Right kidney (tissue), 1 donor: ENCODE results near the gene IPCEF1.
"Not testable (repeated sequence)": the region's sequence is repeated elsewhere in the genome, so short reads cannot be mapped to it uniquely, and the experiment has no call there.

ENCODE experiments used
- DNase-seq: peaks from one replicate; pipeline ENCODE4 v3.0.0-alpha.2; 2016

IPCEF1 gene

DNA sequence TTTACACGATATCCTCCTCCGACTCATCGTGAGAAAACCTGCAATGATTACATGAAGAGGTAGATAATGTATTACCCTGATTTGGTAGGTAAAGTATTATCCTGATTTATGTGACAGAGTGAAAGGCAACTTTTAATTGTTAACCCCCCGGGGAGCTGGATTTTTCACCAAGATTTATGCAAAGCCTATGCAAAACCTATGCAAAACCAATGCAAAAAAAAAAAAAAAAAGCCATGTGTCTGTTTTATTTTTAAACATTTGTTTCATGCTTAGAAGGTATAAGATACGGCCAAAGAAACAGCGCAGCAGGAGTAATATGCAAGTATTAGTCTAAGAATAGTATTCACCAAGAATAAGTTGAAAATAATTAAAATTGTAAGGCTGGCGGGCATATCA is 109.9 kb downstream of the IPCEF1 start:
- no peak for DNase-seq

DNA sequence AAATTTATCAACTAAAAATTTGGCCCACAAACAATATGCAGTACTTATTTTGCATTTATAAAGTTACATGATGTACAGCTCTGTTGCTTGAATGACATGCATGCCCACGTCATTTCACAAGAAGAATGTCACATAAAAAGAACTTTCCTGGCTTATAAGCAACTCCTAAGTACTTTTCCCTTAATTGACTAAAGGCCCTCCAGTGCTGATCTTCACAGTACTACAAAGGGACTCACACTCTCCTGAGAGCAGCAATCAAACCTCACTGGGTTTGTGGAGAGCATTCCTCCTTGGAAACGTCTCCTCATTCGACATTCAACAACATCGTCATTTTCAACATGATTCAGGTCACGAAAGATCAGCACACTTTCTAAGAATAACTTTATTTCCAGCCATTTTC is 111.1 kb downstream of the IPCEF1 start:
- DNase-seq: no peak

DNA sequence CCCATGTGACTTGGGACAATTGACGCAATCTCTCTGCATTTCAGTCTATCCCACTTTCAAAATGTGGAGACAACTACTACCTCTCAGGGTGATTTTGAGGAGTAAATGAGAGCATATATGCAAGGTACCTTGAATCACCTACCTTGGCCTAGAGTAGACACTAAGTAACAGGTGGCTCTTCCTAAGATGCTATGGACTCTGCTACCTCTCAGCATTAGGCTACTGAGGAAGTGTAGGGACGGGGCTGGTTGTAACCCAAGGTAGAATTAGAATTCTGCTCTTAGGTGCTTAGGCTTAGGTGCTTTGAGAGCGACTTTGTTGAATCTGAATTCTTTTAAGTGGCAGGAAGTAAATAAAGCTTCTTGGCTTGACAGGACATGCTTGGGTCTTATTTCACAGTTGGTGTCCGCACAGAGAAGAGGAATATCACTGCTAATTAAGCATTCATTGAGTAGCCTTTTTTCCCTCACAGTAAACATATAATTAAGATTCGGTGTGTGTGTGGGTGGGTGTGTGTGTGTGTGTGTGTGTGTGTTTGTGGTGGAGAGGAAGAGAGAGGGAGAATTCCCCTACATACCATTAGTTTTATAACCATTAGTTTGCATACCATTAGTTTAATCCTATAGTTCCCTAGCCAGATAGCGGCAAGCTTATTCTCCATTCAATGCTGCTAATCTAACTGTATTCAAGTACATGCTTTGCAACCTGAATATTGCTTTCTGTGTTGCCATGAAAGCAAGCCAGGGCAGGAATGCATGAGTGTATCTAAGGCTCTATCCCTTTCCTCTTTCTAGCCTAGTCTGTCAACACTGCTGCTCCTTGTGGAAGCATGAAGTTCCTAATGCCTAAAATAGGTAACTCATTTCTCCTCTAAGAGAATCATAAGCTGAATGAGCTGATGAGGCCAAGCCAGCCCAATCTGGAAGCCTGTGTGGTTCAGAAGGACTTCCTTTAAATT is 112.5 kb downstream of the IPCEF1 start:
- no peak for DNase-seq

DNA sequence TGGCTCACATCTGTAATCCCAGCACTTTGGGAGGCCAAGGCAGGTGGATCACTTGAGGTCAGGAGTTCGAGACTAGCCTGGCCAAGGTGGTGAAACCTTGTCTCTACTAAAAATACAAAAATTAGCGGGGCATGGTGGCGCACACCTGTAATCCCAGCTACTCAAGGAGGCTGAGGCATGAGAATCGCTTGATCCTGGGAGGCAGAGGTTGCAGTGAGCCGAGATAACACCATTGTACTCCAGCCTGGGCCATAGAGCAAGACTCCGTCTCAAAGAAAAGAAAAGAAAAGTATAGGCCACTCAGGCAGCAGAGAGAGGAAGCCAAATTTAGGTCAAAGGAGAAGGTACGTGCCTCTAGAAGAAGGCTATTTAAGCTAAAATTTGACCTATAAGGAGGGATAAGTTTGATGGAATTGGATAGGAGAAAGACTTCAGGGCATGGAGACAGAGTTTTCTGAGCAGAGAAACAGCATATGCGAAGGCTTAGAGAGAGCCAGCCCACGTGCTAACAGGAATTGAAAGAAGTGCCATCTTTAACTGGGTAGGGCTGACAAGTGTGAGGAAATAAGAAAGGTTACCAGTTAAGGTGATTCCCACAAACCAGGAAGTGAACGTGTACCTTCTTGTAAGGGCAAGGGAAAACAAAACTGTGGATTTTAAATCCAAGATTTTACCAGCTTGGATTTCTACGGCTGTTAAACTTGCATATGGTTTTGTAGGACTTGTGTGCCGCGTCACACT is 113.8 kb downstream of the IPCEF1 start:
- DNase-seq: no peak

DNA sequence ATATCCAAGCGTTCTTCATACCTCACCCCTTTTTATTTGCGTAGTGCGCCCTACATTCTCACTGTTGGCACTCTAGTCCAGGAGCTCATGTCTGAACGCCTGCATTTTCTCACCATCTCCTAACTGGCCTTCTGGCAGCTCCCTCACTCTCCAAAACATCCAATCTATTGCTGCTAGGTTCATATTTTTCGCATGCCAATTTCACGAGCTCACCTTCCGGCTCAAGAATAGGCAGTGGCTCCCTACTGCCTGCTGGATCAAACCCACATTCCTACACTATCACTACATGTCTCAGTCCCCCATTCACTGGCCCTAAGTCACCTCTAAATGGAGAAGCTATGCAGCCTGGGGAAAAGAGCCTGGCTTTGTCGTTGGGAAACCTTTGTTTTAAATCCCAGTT is 115.0 kb downstream of the IPCEF1 start:
- DNase-seq: no peak

DNA sequence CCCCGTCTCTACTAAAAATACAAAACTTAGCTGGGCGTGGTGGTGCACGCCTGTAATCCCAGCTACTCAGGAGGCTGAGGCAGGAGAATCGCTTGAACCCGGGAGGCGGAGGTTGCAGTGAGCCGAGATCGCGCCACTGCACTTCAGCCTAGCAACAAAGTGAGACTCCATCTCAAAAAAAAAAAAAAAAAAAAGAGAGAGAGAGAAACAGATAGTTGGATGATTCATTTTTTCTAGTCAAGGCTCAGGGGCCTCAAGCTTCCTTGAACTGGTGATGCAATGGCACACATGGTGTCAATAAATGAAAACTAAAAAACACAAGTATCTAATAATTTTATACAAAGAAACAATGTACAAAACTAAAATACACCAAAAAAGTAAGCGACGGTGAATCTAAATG is 115.5 kb downstream of the IPCEF1 start:
- not testable (repeated sequence) for DNase-seq

DNA sequence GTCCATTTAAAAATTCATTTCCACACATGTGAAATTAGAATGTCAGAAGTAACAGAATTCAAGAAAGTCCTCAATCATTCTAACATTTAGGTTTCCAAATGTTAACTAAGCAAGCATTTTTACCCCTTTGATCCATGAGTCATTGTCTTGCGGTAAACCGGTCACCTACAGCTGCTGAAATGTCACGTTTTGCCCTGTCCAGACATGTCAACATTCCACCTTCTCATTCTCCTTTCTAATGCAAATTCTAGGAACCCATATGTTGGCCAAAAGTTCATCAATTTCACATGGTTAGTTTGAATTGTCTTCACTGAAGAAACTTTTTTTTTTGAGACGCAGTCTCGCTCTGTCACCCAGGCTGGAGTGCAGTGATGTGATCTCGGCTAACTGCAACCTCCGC is 117.2 kb downstream of the IPCEF1 start:
- no peak for DNase-seq

DNA sequence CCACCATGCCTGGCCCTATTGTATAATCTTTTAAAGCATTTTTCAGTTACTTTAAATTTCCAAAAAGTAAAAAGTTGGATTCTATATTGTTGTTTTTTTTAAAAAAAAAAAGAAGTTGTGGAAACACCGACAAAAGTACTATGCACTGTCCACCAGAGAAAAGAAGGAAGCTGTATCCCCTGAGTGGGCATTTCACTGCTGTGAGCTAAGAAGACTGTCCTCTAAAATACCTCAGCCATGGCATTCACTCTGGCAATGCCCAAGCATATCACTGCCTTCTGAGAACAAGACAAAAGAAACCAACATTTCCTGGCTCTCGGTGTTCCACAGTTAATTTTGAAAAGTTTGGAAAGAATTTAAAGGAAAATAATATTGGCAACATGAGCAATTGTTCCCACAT is 117.8 kb downstream of the IPCEF1 start:
- no peak for DNase-seq

DNA sequence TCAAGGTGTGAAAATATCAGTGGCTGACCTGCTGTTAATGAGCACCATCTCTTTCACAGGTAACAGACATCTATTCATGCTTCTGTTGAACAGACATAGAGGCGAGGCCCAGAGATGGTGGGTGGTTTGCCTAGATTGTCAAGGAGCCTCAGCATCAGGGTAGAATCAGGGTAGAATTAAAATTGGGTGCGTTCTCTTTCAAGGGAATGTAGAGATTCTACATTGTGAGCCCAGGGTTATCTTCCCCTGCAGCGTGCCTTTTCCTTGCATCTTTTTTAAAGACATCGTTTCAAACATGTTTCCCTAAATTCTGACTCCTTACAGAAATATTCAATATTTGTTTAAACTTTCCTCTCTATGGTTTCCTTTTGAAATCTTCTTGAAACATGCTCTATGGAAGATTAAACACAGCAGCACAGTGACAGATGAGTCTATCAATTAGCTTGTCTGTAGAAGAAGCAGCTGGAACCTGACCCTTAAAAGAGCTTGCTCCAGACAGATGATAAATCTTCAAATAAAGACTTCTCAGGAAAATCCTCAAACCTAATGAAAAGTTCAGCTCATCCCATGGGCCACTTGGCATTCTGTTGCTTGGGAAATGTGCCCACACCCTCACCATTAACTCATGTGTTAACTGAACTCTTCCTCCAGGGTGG is 119.8 kb downstream of the IPCEF1 start:
- DNase-seq: no peak

DNA sequence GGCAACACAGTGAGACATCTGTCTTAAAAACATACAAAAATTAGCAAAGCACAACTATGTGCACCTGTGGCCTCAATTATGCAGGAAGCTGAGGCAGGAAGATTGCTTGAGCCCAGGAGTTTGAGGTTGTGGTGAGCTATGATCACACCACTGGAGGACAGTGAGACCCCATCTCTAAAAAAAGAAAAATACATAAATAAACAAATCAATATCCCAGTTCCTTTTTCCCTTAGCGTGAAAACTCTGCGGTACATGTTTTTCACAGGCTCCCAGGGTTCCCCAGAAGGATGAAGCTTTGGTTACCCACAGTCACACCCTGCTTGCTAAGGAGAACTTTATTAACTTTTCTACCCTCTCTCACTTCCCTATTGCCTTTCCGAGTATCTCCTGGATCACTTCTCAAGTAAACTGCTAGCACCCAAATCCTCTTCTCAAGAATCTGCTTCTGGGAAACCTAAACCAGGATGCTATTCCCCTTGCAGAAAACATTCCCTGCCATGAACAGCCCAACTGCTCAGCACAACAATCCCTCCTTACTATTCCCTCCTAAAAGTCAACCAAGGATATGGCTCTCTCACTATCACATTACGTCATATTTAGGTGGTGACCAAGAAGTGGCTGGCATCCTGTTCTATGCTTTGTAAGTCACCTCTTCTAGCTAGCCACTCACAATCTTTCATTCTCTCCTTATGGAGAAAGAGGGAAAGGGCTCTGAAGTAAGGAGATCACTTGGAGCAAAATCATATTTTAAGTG is 122.4 kb downstream of the IPCEF1 start:
- no peak for DNase-seq

DNA sequence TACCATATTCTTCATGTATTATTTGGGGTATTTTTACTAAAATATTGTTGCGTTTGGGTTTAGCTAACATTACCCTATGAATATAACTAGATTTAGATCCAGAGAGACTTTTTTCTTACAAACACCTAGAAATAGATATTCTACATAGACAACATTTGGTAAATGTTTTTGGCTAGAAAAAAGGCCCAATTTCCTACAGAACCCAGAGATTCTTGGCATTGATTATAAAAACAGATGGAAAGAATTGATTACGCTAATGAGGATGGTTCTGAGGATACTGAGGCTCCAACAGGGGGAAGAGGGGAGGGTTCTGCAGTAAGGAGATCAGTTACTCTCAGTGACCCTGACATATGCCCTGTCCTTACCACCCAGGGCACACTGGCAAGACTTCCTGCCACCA is 123.2 kb downstream of the IPCEF1 start:
- no peak for DNase-seq

DNA sequence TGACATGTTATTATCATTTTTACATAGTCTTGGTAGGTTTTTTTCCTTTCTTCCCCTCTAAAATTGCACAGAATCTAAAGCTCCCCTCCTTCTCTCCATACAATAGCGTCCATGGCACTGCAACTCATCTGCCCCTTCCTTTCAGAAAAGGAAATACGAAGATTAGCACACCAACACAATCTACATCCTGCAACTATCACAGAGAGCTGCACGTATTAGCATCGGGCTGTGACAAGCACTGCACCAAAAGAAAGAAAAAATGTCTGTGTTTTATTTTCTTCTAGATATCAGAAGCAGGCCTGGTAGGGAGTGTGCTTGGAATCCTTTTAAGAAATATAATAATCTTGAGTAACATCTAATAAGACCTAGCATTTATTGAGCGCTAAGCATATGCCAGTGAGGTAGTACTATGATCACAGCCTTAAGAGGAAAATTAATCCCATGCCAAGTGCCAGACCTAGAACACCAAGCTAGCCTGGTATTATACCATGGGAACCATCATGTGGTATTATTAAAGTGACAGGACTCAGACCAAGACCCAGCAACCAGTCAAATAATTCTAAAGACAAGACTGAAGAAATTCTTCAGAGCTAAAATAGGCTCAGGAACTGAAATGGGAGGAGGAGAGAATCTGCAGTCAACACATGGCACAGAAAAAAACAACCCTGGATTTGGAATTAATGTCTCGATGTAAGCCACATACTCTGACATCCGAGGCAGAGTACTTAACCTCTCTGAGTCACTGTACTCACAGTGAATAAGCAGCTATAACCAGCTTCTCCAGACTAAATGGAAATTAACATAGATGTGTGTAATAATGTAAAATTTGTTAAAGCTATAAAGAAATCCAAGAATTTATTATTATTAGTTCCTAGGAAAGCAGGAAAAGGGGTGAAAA is 124.3 kb downstream of the IPCEF1 start:
- no peak for DNase-seq

DNA sequence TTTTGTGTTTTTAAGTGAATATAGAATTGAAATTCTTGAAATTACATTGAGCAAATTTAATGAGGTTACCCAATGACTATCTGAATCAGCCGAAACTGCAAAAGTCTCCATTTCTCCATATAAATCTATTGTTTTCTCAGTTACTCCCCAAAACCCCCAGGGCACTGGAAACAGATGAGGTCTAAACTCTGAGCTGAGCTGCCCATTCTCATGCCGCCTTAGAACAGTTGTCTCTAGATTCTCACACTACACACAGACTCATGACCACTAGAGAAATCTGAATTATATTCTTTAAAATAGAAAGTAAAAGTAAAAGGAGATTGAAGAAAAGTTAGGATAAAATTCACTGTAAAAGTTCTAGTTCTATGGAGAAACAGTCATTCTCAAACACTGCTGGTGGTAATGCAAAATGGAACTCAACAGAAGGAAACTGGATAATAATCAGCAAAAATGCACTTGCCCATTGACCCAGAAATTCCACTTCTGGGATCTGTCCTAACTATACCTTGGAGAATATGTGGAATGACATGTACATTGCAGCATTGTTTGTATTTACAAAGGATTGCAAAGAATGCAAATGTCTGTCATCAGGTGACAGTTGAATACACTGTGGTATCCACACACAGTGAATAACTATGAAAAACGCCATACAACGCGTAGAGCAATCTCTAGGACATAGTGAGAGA is 125.5 kb downstream of the IPCEF1 start:
- DNase-seq: no peak

DNA sequence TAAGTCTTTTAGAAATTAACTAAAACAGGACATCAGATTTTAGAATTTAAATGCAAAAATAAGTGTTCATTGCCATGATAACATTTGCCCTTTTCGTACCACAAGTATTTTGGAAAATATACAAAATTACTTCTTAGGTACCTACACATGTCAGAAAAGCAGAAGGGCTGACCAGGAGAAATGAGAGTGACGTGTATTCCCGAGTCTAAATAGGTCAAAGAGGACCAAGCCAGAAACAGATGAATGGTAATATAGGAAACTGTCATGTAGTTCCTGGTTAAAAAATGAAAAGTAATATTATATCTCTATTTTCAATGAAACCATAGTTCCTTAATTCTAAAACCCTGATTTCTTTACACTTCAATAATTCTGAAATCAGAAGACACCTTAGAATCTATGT is 126.2 kb downstream of the IPCEF1 start:
- no peak for DNase-seq

DNA sequence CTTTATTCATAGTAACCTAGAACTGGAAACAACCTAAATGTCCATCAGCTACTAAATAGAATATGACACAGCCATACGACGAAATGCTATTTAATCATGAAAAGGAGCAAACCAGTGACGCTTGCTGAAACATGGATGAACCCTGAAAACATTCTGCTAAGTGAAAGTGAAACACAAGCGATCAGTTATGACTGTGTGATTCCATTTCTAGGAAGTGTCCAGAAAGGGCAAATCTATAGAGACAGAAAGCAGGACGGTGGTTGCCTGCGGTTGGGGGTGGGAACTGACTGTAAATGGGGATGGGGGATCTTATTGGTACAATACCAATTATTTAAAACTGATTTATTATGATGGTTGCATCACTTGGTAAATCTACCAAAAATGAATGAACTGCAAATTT is 126.8 kb downstream of the IPCEF1 start:
- DNase-seq: no peak

DNA sequence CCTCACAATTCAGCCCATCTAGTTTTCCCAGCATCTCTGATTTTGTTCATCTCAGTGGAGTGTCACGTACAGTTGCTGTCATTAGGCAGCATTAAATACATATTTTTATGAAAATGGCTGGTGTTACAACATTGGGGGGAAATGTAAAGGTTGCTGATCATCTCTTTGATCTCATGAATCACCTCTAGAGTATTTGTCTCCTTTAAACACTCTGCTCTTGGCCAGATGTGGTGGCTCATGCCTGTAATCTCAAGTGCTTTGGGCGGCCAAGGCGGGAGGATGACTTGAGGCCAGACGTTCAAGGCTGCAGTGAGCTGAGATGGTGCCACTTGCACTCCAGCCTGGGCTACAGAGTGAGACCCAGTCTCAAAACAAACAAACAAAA is 128.1 kb downstream of the IPCEF1 start:
- no peak for DNase-seq

DNA sequence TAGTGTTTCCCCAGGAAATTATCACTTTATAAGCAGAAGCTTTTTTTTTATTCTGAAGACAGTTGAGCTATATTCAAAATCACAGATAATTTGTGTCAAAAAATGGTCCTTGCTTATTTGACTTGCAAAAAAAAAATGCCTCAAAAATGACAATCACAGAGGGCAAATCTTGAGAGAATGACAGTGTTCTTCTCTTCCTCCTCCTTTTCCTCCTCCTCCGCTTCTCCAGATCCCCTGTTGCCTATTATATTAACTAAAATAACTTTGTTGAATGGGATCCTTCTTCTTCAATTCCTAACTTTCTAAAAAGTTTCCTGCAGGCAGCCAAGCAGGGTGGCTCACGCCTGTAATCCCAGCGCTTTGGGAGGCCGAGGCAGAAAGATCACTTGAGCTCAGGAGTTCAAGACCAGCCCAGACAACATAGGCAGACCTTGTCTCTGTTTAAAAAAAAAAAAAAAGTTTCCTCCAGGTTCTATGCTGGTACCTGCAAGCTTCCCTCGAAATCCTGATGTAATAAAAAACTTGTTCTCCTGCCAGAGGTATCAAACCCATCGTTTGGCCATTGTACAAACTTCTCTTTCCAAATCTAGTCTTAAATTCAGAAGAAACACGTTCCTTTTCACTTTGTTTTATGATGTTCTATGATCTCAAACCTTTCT is 128.6 kb downstream of the IPCEF1 start:
- DNase-seq: no peak

DNA sequence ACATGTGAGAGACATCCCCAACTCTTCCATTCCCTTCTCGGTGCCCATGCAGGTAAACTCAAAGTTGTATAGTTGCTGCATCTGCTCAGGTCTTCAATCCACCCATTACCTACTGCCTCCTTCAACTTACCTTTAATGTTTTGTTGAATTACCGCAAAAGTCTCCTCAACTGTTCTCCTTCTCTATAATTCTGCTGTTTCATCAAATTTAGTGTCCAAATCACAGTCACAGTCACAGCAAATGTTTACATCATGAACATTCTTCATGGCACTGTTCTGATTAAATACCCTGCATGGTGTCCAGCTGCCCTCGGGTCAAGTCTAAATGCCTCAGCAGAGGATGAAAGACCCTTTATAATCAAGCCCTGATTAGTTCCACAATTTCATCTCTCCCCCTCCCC is 130.1 kb downstream of the IPCEF1 start:
- DNase-seq: no peak

DNA sequence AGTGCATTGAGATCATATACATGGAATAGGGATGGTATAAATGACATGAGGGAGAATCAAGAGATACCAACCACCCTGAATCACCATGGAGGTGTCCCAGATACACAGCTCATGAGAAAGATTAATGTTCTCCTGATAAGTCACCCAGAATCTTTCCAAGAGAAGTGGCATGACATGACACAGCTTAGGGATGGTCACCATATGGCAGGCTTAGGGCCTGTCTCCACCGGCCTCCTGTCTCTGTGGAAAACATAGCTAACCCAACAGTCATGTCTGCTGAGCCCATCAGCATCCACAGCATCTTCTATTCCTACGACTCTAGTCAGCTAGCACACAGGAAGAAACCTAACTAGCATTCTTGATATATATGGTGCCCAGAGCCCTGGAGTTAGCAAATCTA is 133.3 kb downstream of the IPCEF1 start:
- DNase-seq: no peak

DNA sequence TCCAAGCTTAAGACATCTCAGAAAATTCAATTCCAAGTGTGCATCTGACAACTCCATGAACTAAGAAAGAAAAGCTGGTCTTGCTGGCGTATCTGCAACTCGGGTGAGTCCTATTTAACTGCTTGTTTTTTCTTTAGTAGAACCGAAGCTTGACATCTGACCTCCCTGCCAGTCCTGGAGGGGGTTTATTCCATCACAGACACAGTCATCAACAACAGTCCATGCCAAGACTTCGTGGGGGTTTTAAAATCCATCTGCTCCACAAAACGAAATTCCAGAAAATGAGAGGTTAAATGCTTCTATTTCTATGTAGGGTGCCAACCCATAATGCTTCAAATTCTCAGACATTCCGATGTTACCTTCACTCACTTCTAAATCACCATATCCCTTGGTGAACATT is 133.9 kb downstream of the IPCEF1 start:
- no peak for DNase-seq
